ENCODE results near the gene MYCN. TPM values are rescaled to one million over a fixed set of nuclear protein-coding genes. Genes with fewer than 3 reads are reported as not detected.

The MYCN gene
- polyA plus RNA-seq, 1 of the 3 experiments (the other 2 are of a cell fraction) = 0.03 TPM

GRCh38 chr2:15956751-15957736 is 16.7 kb downstream of the MYCN start:
- Histone ChIP-seq H3K9me3 (no peaks in the 10 kb centered on the region), H3K79me2 (ENCODE audit: insufficient read depth) (no peaks in the 10 kb centered on the region), H3F3A (replicated peaks; ENCODE audit: insufficient read depth) (no peaks in the 10 kb centered on the region), H3K36me3 (replicated peaks in 1 of 2; ENCODE audit: control insufficient read depth in 1 of 2, insufficient read depth in 2 of 2, low read length in 1 of 2) (no peaks in the 10 kb centered on the region), H4K20me1 (ENCODE audit: insufficient read depth) (no peaks in the 10 kb centered on the region), H3K9me2 (no peaks in the 10 kb centered on the region), H3K4me3 (ENCODE audit: low read depth in 2 of 2, low read length in 1 of 2) (no peak overlapping the region), H3K27ac (ENCODE audit: low read depth in 2 of 2, low read length in 1 of 2) (no peak overlapping the region), H3K27me3 (ENCODE audit: insufficient read depth) (no peaks in the 10 kb centered on the region), H3K4me2 (no peak overlapping the region), H3K9ac (no peak overlapping the region), H2AFZ (ENCODE audit: low read depth) (no peak overlapping the region), H3K4me1 (ENCODE audit: control insufficient read depth in 1 of 2, insufficient read depth in 2 of 2, low read depth in 1 of 2, low read length in 1 of 2) (no peaks in the 10 kb centered on the region)
- no peak for DNase-seq
- WGBS (ENCODE audit: low lambda C conversion rate) = 54% methylated on average over 16 of the region's 16 CpGs
- ChIA-PET CTCF (interaction anchor here (1.1 to 1.9 kb wide), 2 partner anchors 8 to 14 kb away, joined by 3 to 9 read pairs; no protein-coding TSS in a partner anchor), POLR2A (no interaction called here)
- TF ChIP-seq GATA2 (CRISPR knock-in tag; IDR thresholded peaks at IDR 0.05) (no peak), YY1 (IDR thresholded peaks at IDR 0.05; ENCODE audit: low read depth) (no peak), CHD2 (IDR thresholded peaks at IDR 0.05; ENCODE audit: low read length, partially characterized antibody) (no peak), RXRA (IDR thresholded peaks at IDR 0.05; ENCODE audit: borderline replicate concordance, low read depth) (no peak), SIN3A (IDR thresholded peaks at IDR 0.05; ENCODE audit: borderline replicate concordance, low read depth, low read length) (no peak), FOXJ3 (CRISPR knock-in tag; IDR thresholded peaks at IDR 0.05) (no peak), TEAD4 (IDR thresholded peaks at IDR 0.05; ENCODE audit: borderline replicate concordance, insufficient read depth) (no peak), RCOR1 (IDR thresholded peaks at IDR 0.05; ENCODE audit: low read length) (no peak), POLR2AphosphoS5 (IDR thresholded peaks at IDR 0.05; ENCODE audit: low read depth, low read length) (no peak), REST (IDR thresholded peaks at IDR 0.05; ENCODE audit: low read depth, low read length) (no peak), TAF1 (IDR thresholded peaks at IDR 0.05; ENCODE audit: borderline replicate concordance, low read depth, low read length) (no peak), USF2 (IDR thresholded peaks at IDR 0.05; ENCODE audit: borderline replicate concordance, low read depth, low read length) (no peak), RAD21 (IDR thresholded peaks at IDR 0.05; ENCODE audit: low read length) (no peak), MAX (IDR thresholded peaks at IDR 0.05; ENCODE audit: low read depth) (no peak), MEF2A (IDR thresholded peaks at IDR 0.05; ENCODE audit: borderline replicate concordance, low read depth) (no peak), NRF1 (IDR thresholded peaks at IDR 0.05; ENCODE audit: low read depth, low read length) (no peak), FOSL2 (IDR thresholded peaks at IDR 0.05; ENCODE audit: borderline replicate concordance, low read depth) (no peak), JUND (IDR thresholded peaks at IDR 0.05) (no peak), GABPA (IDR thresholded peaks at IDR 0.05; ENCODE audit: low read depth) (no peak)
- TF ChIP-seq, protein P1, sequence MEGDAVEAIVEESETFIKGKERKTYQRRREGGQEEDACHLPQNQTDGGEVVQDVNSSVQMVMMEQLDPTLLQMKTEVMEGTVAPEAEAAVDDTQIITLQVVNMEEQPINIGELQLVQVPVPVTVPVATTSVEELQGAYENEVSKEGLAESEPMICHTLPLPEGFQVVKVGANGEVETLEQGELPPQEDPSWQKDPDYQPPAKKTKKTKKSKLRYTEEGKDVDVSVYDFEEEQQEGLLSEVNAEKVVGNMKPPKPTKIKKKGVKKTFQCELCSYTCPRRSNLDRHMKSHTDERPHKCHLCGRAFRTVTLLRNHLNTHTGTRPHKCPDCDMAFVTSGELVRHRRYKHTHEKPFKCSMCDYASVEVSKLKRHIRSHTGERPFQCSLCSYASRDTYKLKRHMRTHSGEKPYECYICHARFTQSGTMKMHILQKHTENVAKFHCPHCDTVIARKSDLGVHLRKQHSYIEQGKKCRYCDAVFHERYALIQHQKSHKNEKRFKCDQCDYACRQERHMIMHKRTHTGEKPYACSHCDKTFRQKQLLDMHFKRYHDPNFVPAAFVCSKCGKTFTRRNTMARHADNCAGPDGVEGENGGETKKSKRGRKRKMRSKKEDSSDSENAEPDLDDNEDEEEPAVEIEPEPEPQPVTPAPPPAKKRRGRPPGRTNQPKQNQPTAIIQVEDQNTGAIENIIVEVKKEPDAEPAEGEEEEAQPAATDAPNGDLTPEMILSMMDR (IDR thresholded peaks at IDR 0.05) = no peak
